GM21737 (cell line): ENCODE results near the gene HTD2.

Experiments used
- ATAC-seq: cut with Tn5 transposase; IDR thresholded peaks from one replicate; pipeline ENCODE4 v1.9.1; 2021; ENCODE audit warnings: mild to moderate bottlenecking, moderate library complexity; ENCODE audit not compliant: unreplicated experiment

The HTD2 gene

DNA sequence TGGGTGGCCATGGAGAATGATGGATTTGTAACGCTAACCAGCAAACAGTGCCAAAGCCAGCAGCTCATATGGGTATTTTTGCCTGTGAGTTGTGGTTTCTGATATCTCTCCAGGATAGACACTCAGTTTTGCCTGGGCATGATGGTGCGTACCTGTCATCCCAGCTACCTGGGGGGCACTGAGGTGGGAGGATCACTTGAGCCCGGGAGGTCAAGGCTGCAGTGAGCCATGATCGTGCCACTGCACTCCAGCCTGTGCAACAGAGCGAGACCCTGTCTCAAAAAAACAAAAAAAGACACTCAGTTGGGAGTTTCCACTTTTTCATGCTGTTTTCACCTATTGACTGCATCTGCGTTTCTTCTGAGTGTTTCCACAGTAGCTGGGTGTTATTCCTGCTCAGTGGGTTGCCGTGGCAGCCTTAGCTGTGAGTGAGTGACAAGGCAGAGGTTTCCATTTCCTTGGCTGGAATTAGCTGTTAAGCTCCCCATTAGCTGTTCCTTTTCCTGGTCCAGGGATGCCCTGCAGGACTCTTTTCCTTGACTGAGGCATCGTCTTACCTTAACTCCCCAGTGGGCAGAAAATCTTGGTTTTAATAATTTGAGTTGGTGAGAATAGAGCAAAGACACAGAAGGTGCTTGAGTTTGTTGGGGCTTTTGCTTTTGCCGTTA is 14.5 kb upstream of the HTD2 start:
- no peak for ATAC-seq

- ATAC-seq, result no peak
Observed at GRCh38 chr3:58292866-58293265, 13.5 kb upstream of the HTD2 start.

- ATAC-seq, result no peak
Observed at GRCh38 chr3:58293516-58293915, 12.8 kb upstream of the HTD2 start.

DNA sequence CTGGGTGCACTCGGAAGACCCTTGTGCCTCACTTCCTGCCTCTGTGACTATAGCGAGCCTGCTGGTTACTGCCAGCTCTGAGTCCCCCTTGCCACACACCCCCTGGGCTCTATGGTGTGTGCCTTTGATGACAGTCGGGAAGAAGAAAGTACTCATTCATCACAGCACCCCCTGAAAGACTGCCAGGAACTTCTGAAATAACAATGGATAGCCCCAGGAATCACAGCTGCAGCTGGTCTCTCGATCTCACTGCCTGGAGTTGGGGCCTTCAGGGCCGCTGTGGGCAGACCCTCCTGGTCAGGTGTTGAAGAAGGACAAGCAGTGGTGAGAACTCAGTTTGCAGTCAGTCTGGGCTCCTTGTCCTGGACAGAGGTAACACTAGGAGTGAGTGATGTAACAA is 10.1 kb upstream of the HTD2 start:
- no peak for ATAC-seq

DNA sequence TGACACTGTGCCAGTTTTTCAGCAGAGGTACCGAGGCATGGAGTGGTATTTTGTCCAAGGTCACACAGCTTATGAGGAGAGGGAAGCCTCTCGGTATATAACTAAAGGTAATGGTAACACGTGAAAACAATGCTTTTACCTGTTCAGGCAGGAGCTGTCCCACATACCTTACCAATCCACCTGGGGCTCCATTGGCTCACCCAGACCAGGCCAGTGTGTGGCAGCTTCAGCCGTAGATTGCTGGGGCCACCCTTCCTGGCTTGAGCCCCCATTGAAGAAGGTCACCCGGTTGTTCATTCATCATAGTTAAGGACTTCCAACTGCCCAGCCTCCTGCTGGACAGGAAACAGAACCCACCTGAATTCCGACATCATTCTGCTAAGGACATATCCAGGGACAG is 9.5 kb upstream of the HTD2 start:
- no peak for ATAC-seq

- no peak for ATAC-seq
Observed at GRCh38 chr3:58298190-58298589, 8.1 kb upstream of the HTD2 start.

DNA sequence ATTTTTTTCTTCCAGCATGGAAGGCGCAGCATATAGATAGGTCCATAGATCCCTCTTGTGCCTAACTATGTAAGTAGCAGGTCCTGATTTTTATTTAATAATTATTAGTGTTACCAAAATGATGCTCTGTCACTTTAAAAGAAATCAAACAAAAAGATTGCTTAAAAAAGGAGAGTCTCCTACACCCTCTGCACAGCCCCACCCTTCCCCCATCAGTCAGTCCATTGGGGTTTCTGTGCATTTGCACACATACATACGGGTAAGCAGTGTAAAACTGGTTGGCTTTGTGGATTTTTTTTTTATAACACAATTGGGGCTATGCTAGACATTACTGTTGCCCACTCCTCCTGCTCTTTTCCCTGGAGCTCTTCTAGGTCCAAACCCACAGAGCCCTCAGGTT is 7.2 kb upstream of the HTD2 start:
- no peak for ATAC-seq

- ATAC-seq, result no peak
Observed at GRCh38 chr3:58299839-58300516, 6.3 kb upstream of the HTD2 start.

DNA sequence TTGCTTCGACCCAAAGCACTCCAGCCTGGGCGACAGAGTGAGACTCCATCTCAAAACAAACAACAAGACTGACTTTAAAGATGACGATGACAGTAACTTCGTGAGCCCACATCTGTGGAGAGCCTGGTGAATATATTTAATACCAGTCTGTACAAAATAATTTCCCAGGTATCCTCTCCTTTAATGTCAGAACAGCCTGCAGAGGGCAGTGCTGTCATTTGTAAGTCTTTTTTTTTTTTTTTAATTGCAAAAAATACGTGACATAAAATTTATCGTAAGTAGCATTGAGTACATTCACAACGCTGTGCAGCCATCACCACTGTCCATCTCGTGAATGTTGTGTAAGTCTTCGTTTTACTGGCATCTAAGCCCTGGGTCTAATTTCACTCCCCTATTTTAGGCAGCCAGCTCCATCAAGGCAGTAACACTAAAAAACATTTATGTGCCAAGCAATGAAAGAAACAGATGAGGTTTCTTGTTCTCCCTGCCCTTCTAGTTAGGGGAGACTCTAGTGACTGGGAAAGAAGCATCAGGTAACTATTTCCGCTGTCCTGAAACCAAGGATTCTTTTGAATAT is 1.4 kb downstream of the HTD2 start:
- ATAC-seq, result no peak

DNA sequence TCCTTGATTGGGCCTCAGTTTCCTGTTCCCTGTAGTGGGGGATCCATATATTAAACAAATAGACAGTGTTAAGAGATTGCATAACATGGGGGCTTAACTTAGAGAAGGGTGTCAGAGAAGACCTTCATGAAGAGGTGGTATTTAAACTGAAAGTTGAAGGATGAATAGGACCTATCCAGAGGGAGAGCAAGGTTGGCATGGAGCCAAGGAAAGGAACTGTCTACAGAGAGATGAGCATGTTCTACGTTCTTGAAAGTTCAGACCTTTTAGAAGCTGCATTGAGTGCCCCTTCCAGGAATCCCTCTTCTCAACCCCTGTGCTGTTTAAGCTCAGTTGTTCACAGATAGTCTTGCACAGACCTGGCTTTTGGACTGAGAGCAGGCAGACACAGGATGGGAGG is 2.4 kb downstream of the HTD2 start:
- ATAC-seq, result no peak

DNA sequence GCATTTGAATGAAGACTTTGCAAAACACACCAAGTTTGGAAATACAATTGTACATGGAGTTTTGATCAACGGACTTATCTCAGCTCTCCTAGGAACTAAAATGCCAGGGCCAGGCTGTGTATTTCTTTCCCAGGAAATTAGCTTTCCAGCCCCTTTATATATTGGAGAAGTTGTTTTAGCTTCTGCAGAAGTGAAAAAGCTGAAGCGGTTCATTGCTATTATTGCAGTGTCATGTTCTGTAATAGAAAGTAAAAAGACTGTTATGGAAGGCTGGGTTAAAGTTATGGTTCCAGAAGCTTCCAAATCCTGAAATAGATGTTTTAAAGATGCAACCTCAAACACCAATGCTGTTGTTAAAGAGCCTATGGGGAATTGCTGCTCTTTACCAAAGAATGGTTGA is 11.5 kb downstream of the HTD2 start:
- ATAC-seq, result no peak

GRCh38 chr3:58321791-58322190 is 15.5 kb downstream of the HTD2 start:
- ATAC-seq, result no peak

DNA sequence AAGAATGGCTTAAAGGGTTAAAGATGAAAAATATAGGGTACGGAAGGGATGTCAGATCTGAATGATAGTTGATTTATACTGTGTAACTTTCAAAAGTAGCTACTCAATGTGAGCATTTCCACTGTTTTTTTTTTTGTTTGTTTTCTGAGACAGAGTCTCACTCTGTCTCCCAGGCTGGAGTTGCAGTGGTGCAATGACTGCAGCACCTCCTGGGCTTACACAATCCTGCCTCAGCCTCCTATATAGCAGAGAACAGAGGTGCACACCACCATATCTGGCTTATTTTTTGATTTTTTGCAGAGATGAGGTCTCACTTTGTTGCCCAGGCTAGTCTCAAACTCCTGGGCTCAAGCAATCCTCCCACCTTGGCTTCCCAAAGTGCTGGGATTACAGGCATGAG is 16.5 kb downstream of the HTD2 start:
- ATAC-seq, result no peak

- no peak for ATAC-seq
Observed at GRCh38 chr3:58323529-58324390, 17.4 kb downstream of the HTD2 start.

- no peak for ATAC-seq
Observed at GRCh38 chr3:58324391-58325390, 18.4 kb downstream of the HTD2 start.

DNA sequence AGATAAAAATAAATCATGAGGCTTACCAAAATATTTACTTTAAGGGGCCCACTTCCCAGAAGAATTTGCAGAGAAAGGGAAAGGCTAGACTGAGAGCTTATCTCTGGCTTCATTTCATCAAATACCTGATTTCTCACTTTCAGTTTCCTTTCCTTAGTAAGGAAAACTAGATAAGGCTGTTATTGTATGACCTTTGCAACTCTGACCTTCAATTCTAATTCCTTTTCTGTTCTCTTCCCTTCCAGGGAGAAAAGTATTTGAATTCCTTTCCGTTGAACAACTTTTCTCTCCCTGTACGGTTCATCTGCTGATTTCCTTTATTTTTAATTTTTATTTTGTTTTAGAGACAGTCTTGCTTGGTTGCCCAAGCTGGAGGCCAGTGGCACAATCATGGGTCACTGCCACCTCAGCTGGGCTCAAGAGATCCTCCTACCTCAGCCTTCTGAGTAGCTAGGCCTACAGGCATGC is 19.2 kb downstream of the HTD2 start:
- ATAC-seq, result no peak

- ATAC-seq, result no peak
Observed at GRCh38 chr3:58326267-58326900, 20.1 kb downstream of the HTD2 start.

DNA sequence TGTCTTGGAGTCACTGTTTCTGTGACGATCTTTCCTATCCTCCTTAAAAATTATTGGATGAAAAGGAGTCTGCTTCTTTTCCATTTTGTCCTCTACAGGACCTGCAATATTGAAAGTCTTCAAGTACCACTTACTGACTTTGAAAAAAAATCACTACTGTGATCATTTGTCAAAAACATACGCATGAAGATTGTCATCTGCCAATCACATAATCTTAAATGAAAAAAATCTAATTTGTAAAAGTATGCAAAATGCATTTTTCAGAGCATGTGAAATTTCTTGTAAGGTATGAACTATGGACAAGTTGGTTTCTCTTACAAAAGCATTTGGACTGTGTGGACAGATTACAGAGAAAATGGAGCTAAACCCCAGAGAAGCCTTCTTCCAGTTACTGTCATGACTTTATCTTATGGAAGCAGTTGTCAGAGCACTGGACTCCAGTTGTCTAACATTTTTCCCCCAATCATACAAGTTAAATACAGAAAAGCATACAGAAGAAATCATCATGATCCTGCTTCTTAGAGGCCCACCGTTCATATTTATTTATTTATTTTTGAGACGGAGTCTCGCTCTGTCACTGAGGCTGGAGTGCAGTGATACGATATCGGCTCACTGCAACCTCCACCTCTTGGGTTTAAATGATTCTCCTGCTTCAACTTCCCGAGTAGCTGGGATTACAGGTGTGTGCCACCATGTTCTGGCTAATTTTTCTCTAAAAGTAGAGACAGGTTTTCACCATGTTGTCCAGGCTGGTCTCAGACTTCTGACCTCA is 23.0 kb downstream of the HTD2 start:
- ATAC-seq, result no peak

- no peak for ATAC-seq
Observed at GRCh38 chr3:58329922-58330413, 23.6 kb downstream of the HTD2 start.
